Fibroblast of skin of left biceps (primary cell): ENCODE data around the gene GUCY1A1.

Source experiments
- DNase-seq, 2 experiments: peaks; one replicate each; pipeline ENCODE4 v3.0.0-alpha.2; 2013; ENCODE audit warnings: low read depth in 2 of 2

The GUCY1A1 gene

GRCh38 chr4:155692361-155692760 lies 25.7 kb downstream of the GUCY1A1 start:
- DNase-seq = no peak

- DNase-seq = no peak
Measured at GRCh38 chr4:155693015-155693663, 26.5 kb downstream of the GUCY1A1 start.

- DNase-seq = no peak
Measured at GRCh38 chr4:155694100-155694785, 27.6 kb downstream of the GUCY1A1 start.

GRCh38 chr4:155696226-155696625 lies 29.6 kb downstream of the GUCY1A1 start:
- DNase-seq = no peak

GRCh38 chr4:155696726-155697125 lies 30.1 kb downstream of the GUCY1A1 start:
- no peak for DNase-seq

- DNase-seq = no peak
Measured at GRCh38 chr4:155701827-155702226, 35.2 kb downstream of the GUCY1A1 start.

GRCh38 chr4:155703486-155704247 lies 37.0 kb downstream of the GUCY1A1 start:
- DNase-seq = no peak

- DNase-seq = no peak
Measured at GRCh38 chr4:155704841-155705404, 38.3 kb downstream of the GUCY1A1 start.

GRCh38 chr4:155705664-155706063 lies 39.0 kb downstream of the GUCY1A1 start:
- DNase-seq = peak in 1 of 2 experiments; percentile 35

- DNase-seq = no peak
Measured at GRCh38 chr4:155706147-155706546, 39.5 kb downstream of the GUCY1A1 start.

- no peak for DNase-seq
Measured at GRCh38 chr4:155707251-155707650, 40.6 kb downstream of the GUCY1A1 start.

GRCh38 chr4:155708782-155709181 lies 42.1 kb downstream of the GUCY1A1 start:
- DNase-seq = no peak

GRCh38 chr4:155709918-155710317 lies 43.3 kb downstream of the GUCY1A1 start:
- DNase-seq = no peak

GRCh38 chr4:155711556-155711955 lies 44.9 kb downstream of the GUCY1A1 start:
- DNase-seq = no peak

- DNase-seq = no peak
Measured at GRCh38 chr4:155712846-155713245, 46.2 kb downstream of the GUCY1A1 start.

- no peak for DNase-seq
Measured at GRCh38 chr4:155713911-155714310, 47.3 kb downstream of the GUCY1A1 start.

- no peak for DNase-seq
Measured at GRCh38 chr4:155722336-155722735, 55.7 kb downstream of the GUCY1A1 start.

- DNase-seq = peak; percentile 68 to 75
Measured at GRCh38 chr4:155722816-155723499, 56.3 kb downstream of the GUCY1A1 start.

GRCh38 chr4:155724731-155725130 lies 58.1 kb downstream of the GUCY1A1 start:
- DNase-seq = no peak

GRCh38 chr4:155734065-155734464 lies 67.4 kb downstream of the GUCY1A1 start:
- DNase-seq = no peak

- no peak for DNase-seq
Measured at GRCh38 chr4:155734951-155735350, 68.3 kb downstream of the GUCY1A1 start.

- DNase-seq = no peak
Measured at GRCh38 chr4:155735496-155735895, 68.8 kb downstream of the GUCY1A1 start.
